ENCODE results near the gene LRRK1.

LRRK1 gene

GRCh38 chr15:100891307-100892012 is 27.7 kb upstream of the LRRK1 start:
- no peak for DNase-seq

- no peak for DNase-seq
These were observed 27.2 kb upstream of the LRRK1 start for GRCh38 chr15:100892013-100892355.

- DNase-seq = no peak
These were observed 25.7 kb upstream of the LRRK1 start for GRCh38 chr15:100893261-100893963.

- no peak for DNase-seq
These were observed 25.2 kb upstream of the LRRK1 start for GRCh38 chr15:100893964-100894295.

- DNase-seq = no peak
These were observed 23.4 kb upstream of the LRRK1 start for GRCh38 chr15:100895721-100896120.

- no peak for DNase-seq
These were observed 21.7 kb upstream of the LRRK1 start for GRCh38 chr15:100897221-100898151.

- DNase-seq = no peak
These were observed 21.0 kb upstream of the LRRK1 start for GRCh38 chr15:100898152-100898490.

- DNase-seq = no peak
These were observed 20.3 kb upstream of the LRRK1 start for GRCh38 chr15:100898661-100899462.

GRCh38 chr15:100899601-100900000 is 19.6 kb upstream of the LRRK1 start:
- DNase-seq = no peak

- no peak for DNase-seq
These were observed 18.9 kb upstream of the LRRK1 start for GRCh38 chr15:100900136-100900794.

GRCh38 chr15:100900795-100901169 is 18.4 kb upstream of the LRRK1 start:
- DNase-seq = no peak

GRCh38 chr15:100901296-100901695 is 17.9 kb upstream of the LRRK1 start:
- DNase-seq = no peak

- DNase-seq = no peak
These were observed 17.3 kb upstream of the LRRK1 start for GRCh38 chr15:100901702-100902435.

- peak in 1 of 2 experiments; percentile 19 for DNase-seq
These were observed 16.6 kb upstream of the LRRK1 start for GRCh38 chr15:100902436-100903167.

- no peak for DNase-seq
These were observed 16.0 kb upstream of the LRRK1 start for GRCh38 chr15:100903168-100903554.

- no peak for DNase-seq
These were observed 13.3 kb upstream of the LRRK1 start for GRCh38 chr15:100905850-100906249.

- DNase-seq = no peak
These were observed 10.7 kb upstream of the LRRK1 start for GRCh38 chr15:100908466-100908865.

- DNase-seq = no peak
These were observed 9.6 kb upstream of the LRRK1 start for GRCh38 chr15:100909565-100909964.

GRCh38 chr15:100909989-100910955 is 8.9 kb upstream of the LRRK1 start:
- DNase-seq = no peak

GRCh38 chr15:100911086-100911485 is 8.1 kb upstream of the LRRK1 start:
- no peak for DNase-seq
